DOHH2 (cell line): ENCODE measurements around the gene XAF1.

Experiments used
- CTCF ChIP-seq: fragments of 200-600 bp; sonication (generic); IDR thresholded peaks from one replicate; pipeline ENCODE4 v1.5.1; 2014; ENCODE audit warnings: antibody characterized with exemption, mild to moderate bottlenecking, low read depth, low read length; ENCODE audit not compliant: poor library complexity, severe bottlenecking
- EZH2phosphoT487 ChIP-seq: fragments of 200-600 bp; sonication (generic); IDR thresholded peaks from 2 replicates; pipeline ENCODE4 v1.6.1; 2017; ENCODE audit warnings: borderline replicate concordance, mild to moderate bottlenecking, antibody characterized with exemption, low read length, moderate library complexity, mixed read lengths

DNA sequence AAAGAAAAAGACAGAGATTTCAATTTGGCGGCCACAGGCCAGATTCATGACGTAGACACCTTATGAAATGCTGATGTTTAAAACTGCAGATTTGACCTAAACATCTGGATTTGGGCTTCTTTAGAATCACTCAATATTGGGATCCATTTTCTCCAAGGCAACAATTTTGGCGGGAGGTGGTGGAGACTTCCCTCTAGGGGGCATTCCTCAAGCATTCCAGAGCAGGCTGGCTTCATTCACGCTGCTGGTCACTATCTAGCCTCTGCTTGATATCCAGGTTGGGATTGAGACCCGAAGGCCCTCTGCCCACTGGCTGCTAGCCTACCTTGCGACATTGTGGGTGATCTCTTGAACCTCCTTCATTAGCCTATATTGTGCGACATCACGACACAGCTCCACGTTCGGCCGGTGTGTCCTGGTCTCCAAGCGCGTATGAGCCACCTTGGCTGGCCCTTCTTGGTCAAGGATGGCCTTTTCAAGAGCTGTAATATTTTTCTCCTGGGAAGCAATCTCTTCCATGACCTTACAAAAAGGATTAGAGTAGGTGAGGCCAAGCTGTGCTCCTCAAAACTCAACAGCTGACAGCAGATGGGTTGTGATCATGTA is 44.7 kb downstream of the XAF1 start:
- no peak for TF ChIP-seq CTCF
- TF ChIP-seq EZH2phosphoT487: no peak
